K562 (cell line): ENCODE measurements around the gene PRR29. TPM values are rescaled to one million over a fixed set of nuclear protein-coding genes. Genes with fewer than 3 reads are reported as not detected.

Source experiments
- ATF2 ChIP-seq: sonication (generic); formaldehyde crosslinking; IDR thresholded peaks from 2 replicates; pipeline ENCODE4 v1.8.1; 2022; ENCODE audit warnings: missing genetic modification reagents
- ATF4 ChIP-seq: fragments of 450-650 bp; formaldehyde crosslinking; IDR thresholded peaks from 2 replicates; pipeline ENCODE4 v1.4.0; 2022; ENCODE audit warnings: mild to moderate bottlenecking, moderate library complexity
- CBFA2T3 ChIP-seq: fragments of 450-650 bp; IDR thresholded peaks from 2 replicates; pipeline ENCODE4 v1.6.1; 2017
- ELF1 ChIP-seq: fragments of 200-800 bp; sonication (Bioruptor generic); IDR thresholded peaks from 2 replicates; pipeline ENCODE4 v1.6.1; 2016; ENCODE audit warnings: missing genetic modification characterization, missing compliant biosample characterization
- HLTF ChIP-seq: fragments of 450-650 bp; IDR thresholded peaks from 2 replicates; pipeline ENCODE4 v1.6.1; 2016
- JUNB ChIP-seq: fragments of 450-650 bp; formaldehyde crosslinking; conservative IDR thresholded peaks from 2 replicates; pipeline ENCODE4 v1.4.0; 2020; ENCODE audit warnings: mild to moderate bottlenecking
- KDM2B ChIP-seq: fragments of 250-450 bp; sonication (Bioruptor Pico); IDR thresholded peaks from 2 replicates; pipeline ENCODE4 v1.8.0; 2021; ENCODE audit warnings: mild to moderate bottlenecking, moderate library complexity
- MNT ChIP-seq, 2 experiments: fragments of 450-650 bp; conservative IDR thresholded peaks; 2 replicates each; pipeline ENCODE4 v1.6.1; 2017; ENCODE audit warnings: mild to moderate bottlenecking in 2 of 2, moderate library complexity in 2 of 2
- MYNN ChIP-seq, 2 experiments: sonication (generic); formaldehyde crosslinking in 1 of 2; IDR thresholded peaks; 2 replicates each; pipeline versions ENCODE4 v1.5.0 to v1.6.1; 2016 to 2020; ENCODE audit warnings: antibody characterized with exemption in 1 of 2, missing genetic modification reagents in 1 of 2
- SIX5 ChIP-seq, 2 experiments: IDR thresholded peaks; 2 replicates each; pipeline ENCODE4 v1.6.1; 2011; ENCODE audit warnings: low read length in 2 of 2, borderline replicate concordance in 1 of 2, low read depth in 1 of 2, mild to moderate bottlenecking in 1 of 2, moderate library complexity in 1 of 2; ENCODE audit not compliant: insufficient read depth in 1 of 2
- STAT6 ChIP-seq: sonication (generic); formaldehyde crosslinking; IDR thresholded peaks from 2 replicates; pipeline ENCODE4 v1.8.1; 2023; ENCODE audit warnings: mild to moderate bottlenecking, missing genetic modification reagents
- TAF7 ChIP-seq: fragments of 450-650 bp; IDR thresholded peaks from 2 replicates; pipeline ENCODE4 v1.6.1; 2016; ENCODE audit warnings: missing genetic modification characterization, missing compliant biosample characterization
- TCF7 ChIP-seq: sonication (generic); IDR thresholded peaks from 2 replicates; pipeline ENCODE4 v1.6.1; 2016; ENCODE audit warnings: antibody characterized with exemption, borderline replicate concordance
- polyA plus RNA-seq, 8 experiments: library from polyadenylated mRNA; depleted of rRNA in 4 of 8; stranded (reverse) in 5 of 8; unstranded in 3 of 8; fragments of >200 nt; fragmentation: Nextera tagmentation in 2 of 8; fragmentation: Illumina TruSeq in 1 of 8; extraction: Ambion mirVana in 2 of 8; extraction: Trizol in 1 of 8; gene quantifications; 2 replicates each; pipeline versions ENCODE4 v1.2.1 to v1.2.3, GENCODE V29; 2011 to 2014; ENCODE audit warnings: inconsistent platforms in 1 of 8, missing spikeins in 1 of 8
- total RNA-seq, 7 experiments: library from RNA; depleted of rRNA in 6 of 7; stranded (reverse); fragments of >200 nt in 6 of 7; fragmentation: Illumina TruSeq in 2 of 7; extraction: Trizol in 2 of 7; gene quantifications; 2 replicates each; pipeline versions ENCODE4 v1.2.1 to v1.2.3, GENCODE V29; 2011 to 2021; ENCODE audit warnings: low replicate concordance in 1 of 7
- TF ChIP-seq, protein P1 (sequence below): fragments of 250-450 bp; sonication (Bioruptor Pico); IDR thresholded peaks from 2 replicates; pipeline ENCODE4 v1.5.0; 2020; ENCODE audit warnings: mild to moderate bottlenecking
- TF ChIP-seq, protein P2 (sequence below): IDR thresholded peaks from 3 replicates; pipeline ENCODE4 v1.6.1; 2011; ENCODE audit warnings: borderline replicate concordance, mild to moderate bottlenecking, moderate library complexity; ENCODE audit not compliant: insufficient read length; ENCODE audit errors: extremely low read depth

The PRR29 gene
- total and polyA plus RNA-seq, 9 of the 15 experiments (the other 6 are each of a cell fraction or from before 2014, with no cell fraction given): 0.08 to 0.58 (median 0.15) TPM; not detected in 5

DNA sequence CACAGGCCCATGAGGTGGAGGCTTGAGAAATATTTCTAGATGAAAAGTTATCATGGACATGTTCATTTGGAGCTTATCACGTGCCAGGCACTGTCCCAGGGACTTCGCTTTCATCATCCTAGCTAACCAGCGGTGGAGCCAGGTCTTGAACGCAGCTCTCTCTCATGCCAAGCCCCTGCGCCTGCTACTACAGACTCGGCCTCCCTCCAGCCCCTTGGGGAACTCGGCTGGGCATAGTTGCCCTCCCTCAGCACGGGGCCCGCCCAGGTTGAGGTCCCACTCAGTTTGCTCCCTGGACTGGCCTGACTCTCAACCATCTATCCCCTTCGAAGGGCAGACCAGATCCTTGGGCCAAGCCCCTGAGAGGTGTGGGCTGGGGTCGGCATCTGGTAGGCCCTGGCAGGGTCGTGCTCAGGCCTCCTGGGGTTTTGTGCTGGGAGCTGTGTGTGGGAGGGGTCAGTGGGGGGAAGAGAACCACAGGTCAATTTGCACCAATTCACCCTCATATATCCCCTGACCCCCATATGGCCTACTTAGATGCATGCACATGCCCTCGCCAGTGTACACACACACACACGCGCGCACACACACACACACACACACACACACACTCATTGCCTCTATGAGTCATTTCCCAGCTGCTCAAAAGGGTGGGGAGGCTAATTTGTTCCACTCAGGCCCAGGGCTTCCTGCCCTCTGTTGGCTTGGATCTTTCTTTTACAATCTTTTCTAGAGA lies 13.3 kb upstream of the PRR29 start (continued):
- TF ChIP-seq, protein P1, sequence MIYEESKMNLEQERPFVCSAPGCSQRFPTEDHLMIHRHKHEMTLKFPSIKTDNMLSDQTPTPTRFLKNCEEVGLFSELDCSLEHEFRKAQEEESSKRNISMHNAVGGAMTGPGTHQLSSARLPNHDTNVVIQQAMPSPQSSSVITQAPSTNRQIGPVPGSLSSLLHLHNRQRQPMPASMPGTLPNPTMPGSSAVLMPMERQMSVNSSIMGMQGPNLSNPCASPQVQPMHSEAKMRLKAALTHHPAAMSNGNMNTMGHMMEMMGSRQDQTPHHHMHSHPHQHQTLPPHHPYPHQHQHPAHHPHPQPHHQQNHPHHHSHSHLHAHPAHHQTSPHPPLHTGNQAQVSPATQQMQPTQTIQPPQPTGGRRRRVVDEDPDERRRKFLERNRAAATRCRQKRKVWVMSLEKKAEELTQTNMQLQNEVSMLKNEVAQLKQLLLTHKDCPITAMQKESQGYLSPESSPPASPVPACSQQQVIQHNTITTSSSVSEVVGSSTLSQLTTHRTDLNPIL: no peak
- TF ChIP-seq TAF7 (tag): no peak
- TF ChIP-seq ATF4 (CRISPR knock-in tag): no peak
- TF ChIP-seq SIX5 (IDR thresholded peaks at IDR 0.05; ENCODE audit: borderline replicate concordance in 1 of 2, insufficient read depth in 1 of 2, low read depth in 1 of 2, low read length in 2 of 2): no peak
- peak; percentile 88 for TF ChIP-seq JUNB (CRISPR knock-in tag)
- no peak for TF ChIP-seq ELF1 (tag)
- peak; percentile 27; the same call in 1 of the 2 replicates for TF ChIP-seq MYNN (IDR thresholded peaks at IDR 0.05)
- TF ChIP-seq MYNN (CRISPR knock-in tag; IDR thresholded peaks at IDR 0.05): no peak
- no peak for TF ChIP-seq KDM2B (CRISPR knock-in tag)
- TF ChIP-seq ATF2: no peak
- TF ChIP-seq MNT (conservative IDR thresholded peaks at IDR 0.05): 0 out of 4 replicates have a peak, but pooled peaks of 1 of the 2 experiments have one; percentile 53
- no peak for TF ChIP-seq HLTF
- TF ChIP-seq CBFA2T3: peak; percentile 42; the same call in 1 of the 2 replicates
- no peak for TF ChIP-seq STAT6 (CRISPR knock-in tag)
- TF ChIP-seq, protein P2, sequence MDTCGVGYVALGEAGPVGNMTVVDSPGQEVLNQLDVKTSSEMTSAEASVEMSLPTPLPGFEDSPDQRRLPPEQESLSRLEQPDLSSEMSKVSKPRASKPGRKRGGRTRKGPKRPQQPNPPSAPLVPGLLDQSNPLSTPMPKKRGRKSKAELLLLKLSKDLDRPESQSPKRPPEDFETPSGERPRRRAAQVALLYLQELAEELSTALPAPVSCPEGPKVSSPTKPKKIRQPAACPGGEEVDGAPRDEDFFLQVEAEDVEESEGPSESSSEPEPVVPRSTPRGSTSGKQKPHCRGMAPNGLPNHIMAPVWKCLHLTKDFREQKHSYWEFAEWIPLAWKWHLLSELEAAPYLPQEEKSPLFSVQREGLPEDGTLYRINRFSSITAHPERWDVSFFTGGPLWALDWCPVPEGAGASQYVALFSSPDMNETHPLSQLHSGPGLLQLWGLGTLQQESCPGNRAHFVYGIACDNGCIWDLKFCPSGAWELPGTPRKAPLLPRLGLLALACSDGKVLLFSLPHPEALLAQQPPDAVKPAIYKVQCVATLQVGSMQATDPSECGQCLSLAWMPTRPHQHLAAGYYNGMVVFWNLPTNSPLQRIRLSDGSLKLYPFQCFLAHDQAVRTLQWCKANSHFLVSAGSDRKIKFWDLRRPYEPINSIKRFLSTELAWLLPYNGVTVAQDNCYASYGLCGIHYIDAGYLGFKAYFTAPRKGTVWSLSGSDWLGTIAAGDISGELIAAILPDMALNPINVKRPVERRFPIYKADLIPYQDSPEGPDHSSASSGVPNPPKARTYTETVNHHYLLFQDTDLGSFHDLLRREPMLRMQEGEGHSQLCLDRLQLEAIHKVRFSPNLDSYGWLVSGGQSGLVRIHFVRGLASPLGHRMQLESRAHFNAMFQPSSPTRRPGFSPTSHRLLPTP: no peak
- TF ChIP-seq TCF7: no peak
